HUDEP-2 (cell line): ENCODE data around the gene TEKT3.

Experiments used
- DNase-seq, 76 experiments: peaks; one replicate each; lab custom pipeline; 2025; ENCODE audit not compliant: unreplicated experiment in 76 of 76; lab: John Stamatoyannopoulos, UW

Gene TEKT3

DNA sequence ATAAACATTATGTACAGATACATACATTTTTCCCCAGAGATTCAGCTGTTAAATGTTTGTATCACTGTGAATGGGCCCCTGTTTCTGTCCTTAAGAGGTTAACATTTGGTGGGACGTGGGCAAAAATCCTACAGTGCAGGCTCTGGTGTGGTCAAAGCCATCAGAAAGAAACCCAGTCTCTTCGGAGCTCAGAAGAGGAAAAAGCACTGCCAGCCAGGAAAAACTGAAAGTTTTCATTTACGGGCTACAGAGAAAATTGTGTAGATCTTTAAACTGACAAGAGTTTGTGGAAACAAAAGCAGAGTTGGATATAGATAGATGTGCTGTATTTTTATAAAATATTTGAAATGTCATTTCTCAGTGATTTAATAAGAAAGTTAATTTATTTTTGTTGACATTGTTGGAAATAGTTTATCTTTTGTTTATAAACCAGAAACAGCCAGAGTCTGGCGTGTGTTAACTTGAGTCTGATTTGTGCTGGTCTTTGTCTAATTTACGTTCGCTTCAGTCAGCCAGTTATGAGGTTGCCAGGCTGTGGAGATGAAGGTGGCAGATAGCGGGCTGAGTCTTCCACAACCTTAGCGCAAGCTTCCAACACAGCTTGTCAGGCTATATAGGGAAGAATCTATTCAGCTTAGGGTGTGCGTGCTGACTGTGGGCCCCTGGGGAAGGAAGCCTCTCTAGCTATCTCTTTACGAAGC, 9.5 kb upstream of the TEKT3 start:
- no peak for DNase-seq

- DNase-seq: no peak
Measured at GRCh38 chr17:15349119-15349518, 7.7 kb upstream of the TEKT3 start.

GRCh38 chr17:15348021-15348420, 6.6 kb upstream of the TEKT3 start:
- no peak for DNase-seq

DNA sequence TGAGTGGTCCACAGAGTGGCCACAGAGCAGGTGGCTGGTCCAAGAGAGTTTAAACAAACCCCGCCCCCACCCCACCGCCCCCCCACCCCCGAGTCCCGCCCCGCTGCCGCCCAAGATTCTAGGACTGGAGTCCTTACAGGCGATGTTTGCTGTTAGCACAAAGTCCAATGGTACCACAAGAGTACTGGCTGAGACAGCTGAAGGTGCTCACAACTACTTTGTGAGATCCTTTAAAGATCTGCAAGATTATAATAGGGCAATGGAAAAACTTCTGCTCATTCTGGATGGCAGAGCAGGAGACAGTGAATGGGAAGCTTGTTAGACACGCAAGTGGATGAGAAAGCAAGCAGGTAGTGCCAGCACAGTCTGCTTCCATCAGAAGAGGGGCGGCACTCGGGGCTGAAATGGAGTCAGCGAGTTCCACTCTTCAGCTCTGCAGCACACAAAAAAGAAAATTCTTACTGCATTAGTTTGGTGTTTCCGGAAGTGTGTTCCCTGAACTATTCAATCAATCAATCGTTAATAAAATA, 4.7 kb upstream of the TEKT3 start:
- DNase-seq: no peak

DNA sequence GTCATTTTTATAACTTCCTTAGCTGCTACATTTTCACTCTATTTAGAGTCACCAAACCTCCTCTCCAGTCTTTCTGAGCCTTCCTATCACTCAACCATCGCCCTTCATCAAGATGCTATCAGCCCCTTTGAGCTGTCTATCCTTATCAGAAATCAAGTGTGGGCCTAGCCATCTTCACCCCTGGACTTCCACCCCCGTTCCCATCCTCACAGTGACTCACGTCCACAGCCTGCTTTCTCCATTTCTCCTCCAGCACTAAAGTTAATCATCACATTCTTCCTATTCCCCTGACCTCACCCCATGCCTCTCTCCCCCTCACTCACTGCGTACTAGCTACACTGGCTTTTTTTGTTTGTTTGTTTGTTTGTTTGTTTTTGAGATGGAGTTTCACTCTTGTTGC, 2.4 kb upstream of the TEKT3 start:
- DNase-seq: no peak

- DNase-seq: no peak
Measured at GRCh38 chr17:15342460-15342859, 1.1 kb upstream of the TEKT3 start.

DNA sequence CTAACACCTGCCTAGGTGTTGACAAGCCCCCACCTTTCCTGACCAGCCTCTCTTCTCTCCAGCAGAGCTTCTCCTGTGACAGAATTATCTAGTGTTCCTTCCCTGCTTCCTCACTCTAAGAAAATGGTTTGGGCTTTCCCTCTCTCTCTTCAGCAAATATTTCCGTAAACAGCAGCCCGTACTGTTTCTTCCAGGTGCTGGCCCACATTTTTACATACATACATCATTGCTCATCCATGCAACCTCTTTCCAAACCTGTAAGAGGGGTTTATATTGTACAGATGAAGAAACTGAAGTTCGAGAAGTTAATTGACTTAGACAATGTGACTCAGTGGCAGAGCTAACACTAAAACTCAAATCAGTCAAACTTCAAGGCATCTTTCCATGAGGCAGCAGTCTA, 569 bp upstream of the TEKT3 start:
- no peak for DNase-seq

DNA sequence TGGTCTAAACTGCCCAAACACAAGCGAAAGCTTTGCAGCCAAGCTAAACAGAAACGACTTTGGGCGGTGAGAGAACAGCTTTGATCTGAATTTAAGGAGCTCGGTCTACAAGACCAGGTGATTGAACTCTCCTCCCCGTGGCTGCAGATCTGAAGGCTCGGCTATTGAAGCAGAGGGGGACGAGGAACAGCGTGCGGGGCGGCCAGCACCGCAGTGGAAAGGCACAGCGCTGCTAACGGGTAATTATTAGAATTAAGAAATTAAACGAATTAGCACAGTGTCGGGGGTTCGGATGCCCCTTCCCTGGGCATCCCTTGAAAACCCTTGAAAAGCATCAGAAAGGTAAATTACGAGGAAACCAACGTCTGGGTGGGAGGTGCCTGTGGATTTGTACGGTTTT, 431 bp downstream of the TEKT3 start:
- no peak for DNase-seq

GRCh38 chr17:15335446-15335845, 6.0 kb downstream of the TEKT3 start:
- DNase-seq: no peak

GRCh38 chr17:15334266-15334665, 7.1 kb downstream of the TEKT3 start:
- no peak for DNase-seq

DNA sequence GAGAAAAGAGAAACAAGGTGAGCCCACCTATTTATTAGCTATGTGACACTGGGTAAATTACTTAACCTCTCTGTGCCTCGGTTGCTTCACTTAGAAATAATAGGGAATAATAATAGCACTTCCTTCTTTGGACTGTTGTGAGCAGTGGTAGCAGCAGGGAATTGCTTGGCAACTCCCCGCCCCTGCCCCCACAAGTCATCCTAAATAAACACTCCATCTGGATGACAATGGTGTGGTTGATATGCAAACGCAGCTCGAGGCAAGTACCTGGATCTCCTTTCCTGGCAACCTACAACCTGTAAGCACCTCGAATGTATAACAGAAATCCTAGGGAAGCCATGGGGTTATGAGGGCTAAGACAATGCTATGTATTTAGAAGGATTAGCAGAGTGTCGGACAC, 9.1 kb downstream of the TEKT3 start:
- DNase-seq: no peak

DNA sequence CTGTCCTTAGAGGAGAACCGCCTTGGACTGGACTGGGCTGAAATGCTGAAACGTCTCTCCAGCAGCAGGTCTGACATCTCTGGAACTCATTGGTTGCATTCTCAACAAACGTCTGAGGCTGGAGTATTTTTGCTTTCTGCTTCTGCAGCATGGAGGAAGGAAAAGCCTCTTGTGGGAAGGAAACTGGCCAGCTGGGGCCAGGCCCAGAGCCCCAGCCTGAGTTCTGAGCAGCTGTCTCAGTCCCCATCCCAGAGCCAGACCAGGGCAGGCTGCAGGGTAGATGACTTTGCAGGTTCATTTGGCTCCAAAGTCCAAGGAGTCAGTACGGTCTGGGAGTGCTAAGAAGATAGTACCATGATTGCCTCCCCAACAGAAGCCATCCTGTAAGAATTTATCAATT, 18.3 kb downstream of the TEKT3 start:
- DNase-seq: no peak

DNA sequence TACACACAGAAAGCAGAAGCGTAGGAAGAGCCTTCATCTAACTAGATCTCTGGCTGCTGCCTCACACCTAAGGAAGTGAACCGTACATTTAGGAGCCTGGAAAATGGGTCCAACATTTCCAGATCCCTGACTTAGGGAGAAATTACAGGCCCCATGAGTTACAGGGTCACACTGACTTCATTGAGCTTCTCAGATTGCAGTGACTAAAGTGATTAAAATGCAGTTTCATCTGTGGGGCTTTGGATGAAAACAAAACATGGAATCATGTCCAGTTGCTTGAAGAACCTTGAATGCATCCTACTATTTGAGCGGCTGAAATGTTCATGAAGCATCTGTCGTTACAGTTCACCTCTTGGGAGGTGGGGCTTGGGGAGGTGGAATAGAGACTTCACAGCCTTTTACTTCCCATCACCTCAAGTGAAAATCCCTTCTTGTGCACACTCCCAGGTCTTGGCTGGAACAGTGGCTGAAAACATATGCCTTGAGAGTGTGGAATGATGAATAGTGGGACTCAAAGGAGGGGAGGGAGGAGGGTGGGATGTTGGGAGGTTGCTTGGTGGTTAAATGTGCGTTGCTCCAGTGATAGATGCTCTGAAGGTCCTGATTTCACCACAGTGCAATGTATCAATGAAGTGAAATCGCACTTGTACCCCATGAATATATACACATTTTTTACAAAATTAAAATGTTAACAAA, 19.7 kb downstream of the TEKT3 start:
- DNase-seq: no peak

DNA sequence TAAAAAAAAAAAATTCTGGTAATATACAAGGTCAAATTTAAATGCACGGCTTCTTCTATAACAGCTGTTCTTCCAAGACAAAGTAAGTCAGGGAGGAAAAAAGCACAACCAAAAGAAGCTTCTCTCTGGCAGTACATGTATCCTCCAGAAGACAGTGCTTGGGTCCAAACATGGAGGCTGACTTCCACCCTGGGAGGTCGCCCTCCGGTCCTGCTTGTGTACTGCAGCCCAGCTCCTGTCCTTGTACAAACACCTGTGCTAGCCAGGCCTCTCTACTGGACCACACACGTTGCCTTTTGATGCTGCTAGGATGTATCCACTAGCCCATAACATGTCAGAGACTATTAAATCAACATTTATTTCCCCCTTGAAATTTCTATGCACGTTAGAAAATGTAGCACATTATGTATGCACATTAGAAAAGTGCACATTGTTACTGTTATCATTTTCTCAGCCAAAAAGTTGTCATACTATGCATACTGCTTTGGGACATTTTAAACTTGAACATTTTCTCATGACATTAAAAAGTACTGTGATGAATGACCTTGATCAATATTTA, 21.9 kb downstream of the TEKT3 start:
- no peak for DNase-seq

DNA sequence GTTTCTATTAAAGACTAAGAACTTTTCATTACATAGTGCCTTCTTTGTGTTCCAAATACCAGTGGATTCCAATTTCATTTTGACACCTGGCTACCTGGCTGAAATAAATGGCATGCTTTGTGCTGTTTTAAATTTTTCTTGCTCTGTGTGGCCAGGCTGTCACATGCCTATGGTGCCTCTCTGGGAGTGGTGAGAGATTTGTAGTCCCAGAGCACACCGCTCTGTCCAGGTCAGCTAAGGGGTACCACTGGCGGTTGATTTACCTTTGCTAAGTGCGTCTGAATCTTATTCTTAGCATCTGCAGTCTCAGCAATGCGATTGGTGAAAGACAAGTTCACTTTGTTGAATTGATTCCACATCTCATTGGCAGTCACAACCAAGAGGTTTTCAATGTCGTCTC, 29.4 kb downstream of the TEKT3 start:
- DNase-seq: no peak

- DNase-seq: no peak
Measured at GRCh38 chr17:15309793-15310192, 31.6 kb downstream of the TEKT3 start.

DNA sequence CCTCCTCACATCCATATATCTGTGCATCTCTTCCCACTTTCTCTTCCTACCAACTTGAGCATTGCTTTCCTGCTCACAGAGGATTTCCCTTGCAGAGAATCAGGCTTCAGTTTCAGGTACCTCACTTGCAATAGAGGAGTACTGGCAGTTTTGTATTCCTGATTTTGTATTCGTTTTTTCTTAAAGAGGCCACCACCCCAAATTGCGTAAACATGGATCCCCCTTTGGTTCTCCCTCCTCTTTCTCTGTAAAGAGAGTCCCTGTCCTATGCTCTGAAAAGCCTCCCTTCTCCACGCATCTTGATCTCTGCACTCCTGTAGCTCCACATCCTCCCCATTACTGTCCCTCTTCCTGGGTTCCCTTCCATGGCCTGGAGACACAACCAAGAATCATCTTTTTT, 32.2 kb downstream of the TEKT3 start:
- DNase-seq: no peak

GRCh38 chr17:15308758-15309157, 32.6 kb downstream of the TEKT3 start:
- no peak for DNase-seq

GRCh38 chr17:15307710-15308111, 33.7 kb downstream of the TEKT3 start:
- DNase-seq: no peak

DNA sequence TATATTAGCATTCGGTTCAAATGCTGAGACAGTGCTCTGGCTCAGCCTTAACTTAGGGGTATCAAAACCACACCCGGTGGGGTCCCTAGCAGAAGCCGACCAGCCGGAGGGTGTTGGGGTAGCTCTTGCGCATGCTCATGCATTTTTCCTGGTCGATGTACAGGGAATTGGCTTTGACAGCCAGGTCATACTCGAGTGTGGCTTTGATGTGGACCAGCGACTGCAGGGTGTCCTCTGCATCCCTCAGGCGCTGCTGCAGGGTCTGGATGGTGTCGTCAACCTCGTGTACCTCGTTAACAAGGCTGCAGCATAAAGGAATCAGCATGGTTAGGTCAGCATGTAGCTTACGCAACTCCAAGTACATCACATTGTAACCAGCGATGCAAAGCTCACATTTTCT, 37.5 kb downstream of the TEKT3 start:
- DNase-seq: no peak

GRCh38 chr17:15303268-15303667, 38.1 kb downstream of the TEKT3 start:
- DNase-seq: no peak

GRCh38 chr17:15301845-15302244, 39.6 kb downstream of the TEKT3 start:
- no peak for DNase-seq
